GM18909 (cell line): ENCODE measurements around the gene LGR4.

ENCODE experiments used
- ATAC-seq: cut with Tn5 transposase; IDR thresholded peaks from one replicate; pipeline ENCODE4 v1.9.1; 2021; ENCODE audit warnings: mild to moderate bottlenecking; ENCODE audit not compliant: unreplicated experiment, poor library complexity

Gene LGR4

GRCh38 chr11:27317751-27318150 is 154.8 kb downstream of the LGR4 start:
- ATAC-seq, result no peak
